ENCODE data around the gene FZR1. TPM values are rescaled to one million over a fixed set of nuclear protein-coding genes. Genes with fewer than 3 reads are reported as not detected.
"Not testable (repeated sequence)": the region's sequence is repeated elsewhere in the genome, so short reads cannot be mapped to it uniquely, and the experiment has no call there.

FZR1 gene
- total RNA-seq, 2 experiments from 2014 or later: 61.2 to 65.3 TPM

GRCh38 chr19:3507371-3508120, 1.4 kb downstream of the FZR1 start:
- H3K9me3 ChIP-seq (ENCODE audit: low read length): no peaks in the 10 kb centered on the region
- no peak overlapping the region for H3K27ac ChIP-seq (ENCODE audit: low read depth, low read length, poor library complexity, severe bottlenecking)
- TF ChIP-seq CTCF (conservative IDR thresholded peaks at IDR 0.05; ENCODE audit: low read length): no peak
- no peak for TF ChIP-seq EZH2phosphoT487 (IDR thresholded peaks at IDR 0.05; ENCODE audit: borderline replicate concordance, low read depth, low read length)
- H3K4me1 ChIP-seq (ENCODE audit: insufficient read depth, low read length, poor library complexity, severe bottlenecking): peaks cover 22% of the 10 kb centered on the region
- H3K79me2 ChIP-seq (ENCODE audit: insufficient read depth, low read depth, low read length): peaks cover 31% of the 10 kb centered on the region
- intact Hi-C loops (cut with micrococcal nuclease; ENCODE audit: unreplicated experiment): loop anchor here (5.0 kb wide), 1 partner anchor 65 kb away; the partner anchor contains the start of gene HMG20B
- TSS peak; percentile 62 for BruUV-seq (replicated peaks)
- peak overlapping the region; percentile 100 for H3K4me3 ChIP-seq (ENCODE audit: low read depth, low read length, poor library complexity, severe bottlenecking)
- ChIA-PET CTCF (ENCODE audit: unreplicated experiment) (no interaction called here), POLR2A (no interaction called here)
- H3K4me2 ChIP-seq (ENCODE audit: low read length): peak overlapping the region; percentile 85
- no peaks in the 10 kb centered on the region for H3K9me2 ChIP-seq (ENCODE audit: insufficient read depth, low read length)
- DNase-seq (ENCODE audit: low spot score): no peak
- peaks cover 33% of the 10 kb centered on the region; the same call in 1 of the 2 replicates for H3K36me3 ChIP-seq (ENCODE audit: insufficient read depth, low read length)
- no peak overlapping the region for H2AFZ ChIP-seq (ENCODE audit: low read length)
- peaks cover 3% of the 10 kb centered on the region; the same call in 1 of the 2 replicates for H4K20me1 ChIP-seq (ENCODE audit: insufficient read depth, low read length)

- H3K9me2 ChIP-seq (ENCODE audit: insufficient read depth, low read length); H3K4me3 ChIP-seq (ENCODE audit: low read depth, low read length, poor library complexity, severe bottlenecking); H3K9me3 ChIP-seq (ENCODE audit: low read length); CTCF ChIA-PET (ENCODE audit: unreplicated experiment); H4K20me1 ChIP-seq (ENCODE audit: insufficient read depth, low read length); DNase-seq (ENCODE audit: low spot score); POLR2A ChIA-PET; H3K4me2 ChIP-seq (ENCODE audit: low read length); BruUV-seq (replicated peaks); H3K27ac ChIP-seq (ENCODE audit: low read depth, low read length, poor library complexity, severe bottlenecking); H2AFZ ChIP-seq (ENCODE audit: low read length): not testable (repeated sequence)
- intact Hi-C loops (cut with micrococcal nuclease; ENCODE audit: unreplicated experiment): loop anchor here (5.0 kb wide), 1 partner anchor 64 kb away; the partner anchor contains the start of gene HMG20B
- peaks cover 31% of the 10 kb centered on the region for H3K79me2 ChIP-seq (ENCODE audit: insufficient read depth, low read depth, low read length)
- peaks cover 22% of the 10 kb centered on the region for H3K4me1 ChIP-seq (ENCODE audit: insufficient read depth, low read length, poor library complexity, severe bottlenecking)
- peaks cover 33% of the 10 kb centered on the region; the same call in 1 of the 2 replicates for H3K36me3 ChIP-seq (ENCODE audit: insufficient read depth, low read length)
Observed at GRCh38 chr19:3508121-3508661, 2.1 kb downstream of the FZR1 start.

GRCh38 chr19:3508771-3509535, 2.8 kb downstream of the FZR1 start:
- Histone ChIP-seq H3K9me3 (ENCODE audit: low read length) (no peaks in the 10 kb centered on the region), H4K20me1 (ENCODE audit: insufficient read depth, low read length) (peaks cover 3% of the 10 kb centered on the region; the same call in 1 of the 2 replicates), H2AFZ (ENCODE audit: low read length) (no peak overlapping the region), H3K9me2 (ENCODE audit: insufficient read depth, low read length) (no peaks in the 10 kb centered on the region), H3K4me2 (ENCODE audit: low read length) (no peak overlapping the region; the same call in 1 of the 2 replicates), H3K4me3 (ENCODE audit: low read depth, low read length, poor library complexity, severe bottlenecking) (no peak overlapping the region), H3K27ac (ENCODE audit: low read depth, low read length, poor library complexity, severe bottlenecking) (no peak overlapping the region), H3K4me1 (ENCODE audit: insufficient read depth, low read length, poor library complexity, severe bottlenecking) (peaks cover 22% of the 10 kb centered on the region), H3K36me3 (ENCODE audit: insufficient read depth, low read length) (peaks cover 33% of the 10 kb centered on the region; the same call in 1 of the 2 replicates), H3K79me2 (ENCODE audit: insufficient read depth, low read depth, low read length) (peaks cover 31% of the 10 kb centered on the region)
- TF ChIP-seq CTCF (conservative IDR thresholded peaks at IDR 0.05; ENCODE audit: low read length): no peak
- TF ChIP-seq EZH2phosphoT487 (IDR thresholded peaks at IDR 0.05; ENCODE audit: borderline replicate concordance, low read depth, low read length): no peak
- ChIA-PET POLR2A (no interaction called here), CTCF (ENCODE audit: unreplicated experiment) (no interaction called here)
- intact Hi-C loops (cut with micrococcal nuclease; ENCODE audit: unreplicated experiment): loop anchor here (5.0 kb wide), 1 partner anchor 63 kb away; the partner anchor contains the start of gene HMG20B
- no TSS peak for BruUV-seq (replicated peaks)
- DNase-seq (ENCODE audit: low spot score): no peak

Measured in OCI-LY7 (cell line).